Thyroid gland (tissue), 4 donors: Measurements from ENCODE around the gene DSCAM.

Source experiments
- CTCF ChIP-seq, 6 experiments: fragments of 200-600 bp in 3 of 6; fragments of 450-650 bp in 3 of 6; sonication (generic) in 3 of 6; IDR thresholded peaks; one replicate each; pipeline ENCODE4 v1.5.1; 2016 to 2019; ENCODE audit warnings: antibody characterized with exemption in 6 of 6, mild to moderate bottlenecking in 2 of 6, inconsistent platforms in 1 of 6, moderate library complexity in 1 of 6
- POLR2A ChIP-seq, 2 donors: fragments of 450-650 bp; IDR thresholded peaks; one replicate each; pipeline ENCODE4 v1.6.1; 2017; ENCODE audit warnings: antibody characterized with exemption in 2 of 2, mild to moderate bottlenecking in 2 of 2, moderate library complexity in 1 of 2

DNA sequence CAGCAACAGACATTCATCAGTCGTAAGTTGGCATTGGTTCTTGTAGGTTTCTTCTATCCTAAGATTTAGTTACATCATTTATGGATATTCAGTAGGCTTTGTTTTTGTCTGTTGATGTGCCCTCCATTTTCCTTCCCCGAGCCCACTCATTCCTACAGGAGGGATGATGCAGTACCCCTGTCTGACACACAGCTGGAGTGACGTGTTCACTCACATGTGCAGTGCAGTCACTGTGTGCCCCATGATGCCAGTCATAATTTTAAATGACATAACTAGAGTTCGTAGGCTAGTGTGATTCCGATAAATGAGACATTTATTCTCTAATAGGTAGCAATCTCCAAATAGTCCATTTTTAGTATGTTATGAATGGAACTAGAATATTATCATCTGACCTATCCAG lies 438.4 kb downstream of the DSCAM start:
- TF ChIP-seq POLR2A (IDR thresholded peaks at IDR 0.05) (no peak), CTCF (IDR thresholded peaks at IDR 0.05) (no peak)
